Measurements from ENCODE around the gene CFAP53. TPM values are rescaled to one million over a fixed set of nuclear protein-coding genes. Genes with fewer than 3 reads are reported as not detected.

The CFAP53 gene
- total RNA-seq, 3 donors from 2014 or later (not counting 1 experiment from before 2014, with no cell fraction given) = 0.20 to 0.24 (median 0.20) TPM

GRCh38 chr18:50181590-50181989, 84.7 kb downstream of the CFAP53 start:
- WGBS (ENCODE audit: insufficient coverage) = 53% methylated on average over 1 of the region's 2 CpGs
- H3K36me3 Mint-ChIP-seq = no peaks in the 10 kb centered on the region
- Histone ChIP-seq H3K4me1 (ENCODE audit: control insufficient read depth, insufficient read depth, low read length) (no peaks in the 10 kb centered on the region), H3K9me3 (ENCODE audit: control insufficient read depth, insufficient read depth, low read length) (no peaks in the 10 kb centered on the region), H3K4me3 (ENCODE audit: low read length) (no peak overlapping the region), H3K27ac (ENCODE audit: low read length) (no peak overlapping the region), H3K27me3 (ENCODE audit: control insufficient read depth, insufficient read depth, low read length) (no peaks in the 10 kb centered on the region), H3K36me3 (ENCODE audit: control insufficient read depth, insufficient read depth, low read length) (no peaks in the 10 kb centered on the region)
- no peaks in the 10 kb centered on the region for H3K9me3 Mint-ChIP-seq
- peaks cover 22 to 40% of the 10 kb centered on the region in 2 donors for H3K27me3 Mint-ChIP-seq (ENCODE audit: low read depth in 2 of 2)
- no peak for TF ChIP-seq CTCF (IDR thresholded peaks at IDR 0.05)
- DNase-seq = no peak
- no peak overlapping the region for H3K27ac Mint-ChIP-seq
- no peak for ATAC-seq
- no peak overlapping the region for H3K4me3 Mint-ChIP-seq
- intact Hi-C loops (cut with micrococcal nuclease) = no loop called here
- no peaks in the 10 kb centered on the region for H3K4me1 Mint-ChIP-seq

GRCh38 chr18:50179465-50179864, 86.8 kb downstream of the CFAP53 start:
- Mint-ChIP-seq H3K27ac (no peak overlapping the region), H3K4me1 (no peaks in the 10 kb centered on the region), H3K9me3 (no peaks in the 10 kb centered on the region), H3K27me3 (ENCODE audit: low read depth in 2 of 2) (peaks cover 23 to 35% of the 10 kb centered on the region in 2 donors), H3K36me3 (no peaks in the 10 kb centered on the region), H3K4me3 (no peak overlapping the region)
- DNase-seq (no peak), ATAC-seq (no peak)
- Histone ChIP-seq H3K9me3 (ENCODE audit: control insufficient read depth, insufficient read depth, low read length) (no peaks in the 10 kb centered on the region), H3K36me3 (ENCODE audit: control insufficient read depth, insufficient read depth, low read length) (no peaks in the 10 kb centered on the region), H3K4me3 (ENCODE audit: low read length) (no peak overlapping the region), H3K4me1 (ENCODE audit: control insufficient read depth, insufficient read depth, low read length) (no peaks in the 10 kb centered on the region), H3K27me3 (ENCODE audit: control insufficient read depth, insufficient read depth, low read length) (no peaks in the 10 kb centered on the region), H3K27ac (ENCODE audit: low read length) (no peak overlapping the region)
- no peak for TF ChIP-seq CTCF (IDR thresholded peaks at IDR 0.05)
- intact Hi-C loops (cut with micrococcal nuclease) = no loop called here
- 74% methylated on average over 2 of the region's 2 CpGs for WGBS (ENCODE audit: insufficient coverage)

GRCh38 chr18:50177294-50177992, 88.9 kb downstream of the CFAP53 start:
- Mint-ChIP-seq H3K27ac (no peak overlapping the region), H3K4me3 (no peak overlapping the region), H3K9me3 (no peaks in the 10 kb centered on the region), H3K36me3 (no peaks in the 10 kb centered on the region), H3K4me1 (no peaks in the 10 kb centered on the region), H3K27me3 (ENCODE audit: low read depth in 2 of 2) (peaks cover 18 to 20% of the 10 kb centered on the region in 2 donors)
- H3K27ac ChIP-seq (ENCODE audit: low read length) = no peak overlapping the region
- H3K4me3 ChIP-seq (ENCODE audit: low read length) = no peak overlapping the region
- no CpG with 5 or more reads among the region's 3 CpGs for WGBS (ENCODE audit: insufficient coverage)
- ATAC-seq = no peak
- no peaks in the 10 kb centered on the region for H3K9me3 ChIP-seq (ENCODE audit: control insufficient read depth, insufficient read depth, low read length)
- no peaks in the 10 kb centered on the region for H3K27me3 ChIP-seq (ENCODE audit: control insufficient read depth, insufficient read depth, low read length)
- no peaks in the 10 kb centered on the region for H3K4me1 ChIP-seq (ENCODE audit: control insufficient read depth, insufficient read depth, low read length)
- no peaks in the 10 kb centered on the region for H3K36me3 ChIP-seq (ENCODE audit: control insufficient read depth, insufficient read depth, low read length)
- intact Hi-C loops (cut with micrococcal nuclease) = no loop called here
- no peak for DNase-seq
- no peak for TF ChIP-seq CTCF (IDR thresholded peaks at IDR 0.05)

Other genes starting within 250 kb of the CFAP53 start
- gene MYO5B, start 71.3 kb downstream of the CFAP53 start, total RNA-seq = under 1 TPM in 1 of 3 donors, not detected in 2; 0.33 TPM
- 100 to 1,000 TPM; 106 to 113 (median 111) TPM for gene MBD1, start 15.0 kb upstream of the CFAP53 start, total RNA-seq
- gene CXXC1, start 21.2 kb upstream of the CFAP53 start, total RNA-seq = 100 to 1,000 TPM; 146 to 173 (median 153) TPM
- 1 to 10 TPM; 1.1 to 1.2 (median 1.2) TPM for gene SKA1, start 108.6 kb upstream of the CFAP53 start, total RNA-seq

All from natural killer cell (primary cell).